Stimulated activated CD4-positive, alpha-beta T cell treated with anti-CD3 and anti-CD28 coated beads, Interleukin-2, amount 100 ng/mL, for 4 hours (primary cell): ENCODE data around the gene MAB21L3.

ENCODE experiments used
- DNase-seq: peaks from one replicate; pipeline ENCODE4 v3.0.0-alpha.2; 2020; ENCODE audit warnings: low read depth

The MAB21L3 gene

GRCh38 chr1:116110567-116111523 is at the start of gene MAB21L3:
TSS of gene MAB21L3 (plus strand) at chr1:116111399. CDS start at chr1:116112616, 1,217 bp downstream.
- no peak for DNase-seq

GRCh38 chr1:116062201-116062600 is 49.0 kb upstream of the MAB21L3 start:
- DNase-seq = no peak

GRCh38 chr1:116064616-116065015 is 46.6 kb upstream of the MAB21L3 start:
- DNase-seq = no peak

DNA sequence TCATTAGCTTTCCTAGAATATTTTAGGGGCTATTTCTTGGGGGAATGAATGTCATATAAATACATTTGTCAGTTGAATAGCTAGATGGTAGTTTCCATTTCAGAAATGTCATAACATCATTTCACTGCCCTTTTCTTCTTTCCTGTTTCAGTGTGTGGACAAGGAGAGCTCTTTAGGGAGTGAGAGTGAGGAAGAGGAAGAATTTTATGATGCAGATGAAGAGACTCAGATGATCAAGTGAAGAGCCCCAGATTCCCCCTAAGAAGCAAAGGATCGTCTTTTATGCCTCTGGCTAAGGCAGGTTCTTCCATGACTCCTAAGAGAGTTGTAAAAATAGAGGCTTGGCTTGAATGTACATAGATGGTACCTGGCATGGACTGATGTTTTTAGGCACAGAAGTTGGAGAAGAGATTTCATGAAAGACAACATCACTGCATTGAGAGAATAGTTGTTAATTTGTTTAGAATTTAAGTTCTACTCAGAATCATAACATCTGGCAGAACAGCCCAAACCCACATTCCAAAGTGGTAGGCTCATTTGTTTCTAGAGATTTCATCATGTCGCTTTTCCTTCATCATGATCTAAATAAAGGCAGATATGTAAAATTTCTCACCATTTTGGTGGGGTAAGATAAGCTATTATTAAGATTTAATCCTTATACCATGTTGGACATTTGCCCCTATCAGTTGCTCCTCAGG is 44.2 kb upstream of the MAB21L3 start:
- no peak for DNase-seq

GRCh38 chr1:116067566-116067890 is 43.7 kb upstream of the MAB21L3 start:
- DNase-seq = no peak

DNA sequence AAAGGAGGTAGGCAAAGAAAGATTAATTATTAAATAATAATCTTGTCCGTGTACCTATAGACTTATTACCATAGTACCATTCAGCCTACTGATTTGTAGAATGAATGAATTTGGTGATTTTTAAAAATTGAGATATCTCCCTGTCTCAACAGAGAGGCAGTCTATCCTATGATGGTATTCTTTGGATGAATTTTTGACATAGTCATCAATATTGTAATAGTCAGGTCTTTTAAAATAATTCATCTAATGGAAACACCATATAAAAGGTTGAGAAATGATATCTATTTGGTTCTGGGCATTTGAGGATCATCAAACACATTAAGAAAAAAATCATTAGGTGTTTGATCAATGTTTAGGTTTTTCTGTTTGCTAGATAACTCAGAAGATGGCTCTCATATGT is 35.6 kb upstream of the MAB21L3 start:
- no peak for DNase-seq

GRCh38 chr1:116075990-116076389 is 35.2 kb upstream of the MAB21L3 start:
- DNase-seq = no peak

DNA sequence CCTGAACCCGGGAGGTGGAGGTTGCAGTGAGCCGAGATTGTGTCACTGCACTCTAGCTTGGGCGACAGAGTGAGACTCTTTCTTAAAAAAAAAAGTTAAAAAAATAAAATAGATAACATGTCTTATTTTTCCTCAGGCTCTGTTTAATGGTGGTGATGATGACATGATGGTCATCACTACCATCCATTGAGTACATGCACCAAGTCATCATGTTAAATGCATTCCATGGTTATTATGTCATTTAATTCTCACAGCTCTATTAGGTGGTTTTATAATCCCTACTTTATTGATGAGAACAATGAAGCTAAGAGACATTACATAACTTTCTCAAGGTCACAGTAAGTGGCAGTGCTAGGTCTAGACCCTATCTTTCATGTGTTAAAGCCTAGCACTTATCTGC is 34.4 kb upstream of the MAB21L3 start:
- no peak for DNase-seq

- no peak for DNase-seq
Observed at GRCh38 chr1:116078699-116079223, 32.4 kb upstream of the MAB21L3 start.

- no peak for DNase-seq
Observed at GRCh38 chr1:116087628-116088027, 23.6 kb upstream of the MAB21L3 start.

GRCh38 chr1:116089870-116090269 is 21.3 kb upstream of the MAB21L3 start:
- no peak for DNase-seq

GRCh38 chr1:116091083-116091482 is 20.1 kb upstream of the MAB21L3 start:
- no peak for DNase-seq

- no peak for DNase-seq
Observed at GRCh38 chr1:116092752-116093489, 18.3 kb upstream of the MAB21L3 start.

- no peak for DNase-seq
Observed at GRCh38 chr1:116095027-116095426, 16.2 kb upstream of the MAB21L3 start.

DNA sequence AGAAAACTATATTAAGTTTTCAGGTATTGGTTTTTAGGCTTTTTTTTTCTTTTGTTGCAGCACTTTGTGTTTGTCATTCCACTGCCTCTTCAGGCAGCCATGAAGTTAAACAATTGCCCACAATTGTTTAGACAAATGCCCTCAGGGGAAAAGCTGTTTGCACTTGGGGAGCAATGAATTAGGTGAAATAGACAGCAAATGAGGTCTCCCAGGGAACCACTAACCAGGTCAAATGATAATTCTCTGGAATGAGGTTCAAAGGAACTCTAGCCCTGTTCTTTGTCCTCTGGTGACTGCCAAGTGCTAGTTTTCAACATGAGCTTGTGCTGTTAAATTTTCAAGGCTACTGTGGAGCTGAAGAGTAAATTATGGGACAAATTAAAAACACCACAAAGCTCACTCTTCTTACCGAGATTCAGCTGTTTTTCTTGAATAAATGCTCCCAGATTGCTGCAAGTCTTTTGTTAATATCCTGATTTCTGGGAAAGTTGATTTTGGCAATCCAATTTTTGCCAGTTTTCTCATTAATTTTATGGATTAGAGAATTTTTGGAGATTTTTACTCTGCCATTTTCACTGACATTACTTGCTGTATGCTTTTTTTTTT is 15.1 kb upstream of the MAB21L3 start:
- no peak for DNase-seq

DNA sequence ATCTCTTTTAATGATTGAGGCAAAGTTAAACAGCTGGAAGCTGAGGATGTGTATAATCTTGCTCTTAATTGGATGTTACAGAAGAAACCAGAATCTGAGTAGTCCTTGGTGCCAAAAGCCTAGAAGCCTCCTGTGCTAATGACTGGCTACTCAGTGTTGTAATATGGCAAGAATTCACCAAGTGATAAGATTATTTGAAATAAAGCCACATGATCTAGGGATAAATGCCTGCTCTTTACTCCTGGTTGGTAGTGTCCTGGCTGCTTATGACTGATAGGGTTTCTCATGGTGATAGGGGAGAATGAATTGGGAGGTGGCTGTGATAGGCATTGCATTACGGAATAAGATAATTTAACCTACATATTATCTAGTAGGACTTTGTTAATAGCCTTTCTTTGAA is 13.6 kb upstream of the MAB21L3 start:
- no peak for DNase-seq

- DNase-seq = no peak
Observed at GRCh38 chr1:116099379-116099778, 11.8 kb upstream of the MAB21L3 start.

DNA sequence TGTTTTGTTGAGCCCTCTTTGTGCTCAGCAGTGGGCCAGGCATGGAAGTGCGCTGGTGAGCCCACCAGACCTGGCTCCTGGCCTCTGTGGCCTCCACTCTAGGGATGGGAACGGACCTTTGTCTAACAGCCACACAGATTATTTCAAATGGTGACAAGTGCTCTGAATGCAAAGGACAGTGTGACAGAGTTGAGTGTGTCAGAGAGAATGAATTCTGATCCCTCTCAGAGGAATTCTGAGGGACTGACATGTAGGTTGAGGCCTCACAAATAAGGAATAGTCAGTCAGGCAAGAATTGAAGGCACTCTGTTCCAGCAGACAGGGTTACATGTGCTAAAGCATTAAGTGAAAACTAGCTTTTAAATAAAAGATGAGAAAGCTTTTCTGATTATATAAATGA is 11.3 kb upstream of the MAB21L3 start:
- DNase-seq = no peak

- no peak for DNase-seq
Observed at GRCh38 chr1:116104667-116105066, 6.5 kb upstream of the MAB21L3 start.

GRCh38 chr1:116105996-116106395 is 5.2 kb upstream of the MAB21L3 start:
- DNase-seq = no peak

DNA sequence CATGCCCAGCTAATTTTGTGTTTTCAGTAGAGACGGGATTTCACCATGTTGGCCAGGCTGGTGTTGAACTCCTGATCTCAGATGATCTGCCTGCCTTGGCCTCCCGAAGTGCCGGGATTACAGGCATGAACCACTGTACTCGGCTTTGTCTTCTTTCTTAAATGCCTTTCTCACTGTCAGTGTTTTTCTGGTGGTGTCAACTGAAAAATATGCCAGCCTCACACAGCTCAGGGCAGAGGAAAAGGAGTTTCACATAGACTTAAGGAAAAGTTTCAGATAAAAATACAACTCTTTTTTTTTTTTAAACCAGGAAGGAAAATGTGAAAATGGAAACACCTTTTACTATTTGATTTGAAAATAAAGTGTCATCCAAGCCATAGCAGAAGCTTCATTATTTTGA is 4.6 kb upstream of the MAB21L3 start:
- no peak for DNase-seq

GRCh38 chr1:116107371-116107770 is 3.8 kb upstream of the MAB21L3 start:
- no peak for DNase-seq
